ENCODE measurements around the gene OMA1.

DNA sequence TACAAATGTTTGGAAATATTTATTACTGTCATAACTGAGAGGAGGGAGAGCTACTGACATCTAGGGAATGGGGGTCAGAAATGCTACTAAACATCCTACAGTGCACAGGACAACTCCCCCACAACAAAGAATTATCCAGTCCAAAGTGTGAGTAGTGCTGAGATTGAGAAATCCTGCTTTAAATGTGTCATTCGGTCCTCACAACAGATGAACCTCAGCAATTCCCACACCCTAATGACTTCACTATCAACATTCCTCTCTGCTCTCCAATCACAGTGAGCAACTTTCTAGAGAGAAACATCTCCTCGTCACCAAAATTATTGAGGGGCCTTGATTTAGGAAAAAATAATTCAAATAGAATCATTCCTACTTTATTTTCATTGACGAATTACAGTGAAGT is 18.0 kb downstream of the OMA1 start:
- no peak for TF ChIP-seq POLR2A (IDR thresholded peaks at IDR 0.05)
- TF ChIP-seq EP300 (IDR thresholded peaks at IDR 0.05) = no peak
- no peak for TF ChIP-seq POLR2AphosphoS5 (IDR thresholded peaks at IDR 0.05)
- TF ChIP-seq, protein P1, sequence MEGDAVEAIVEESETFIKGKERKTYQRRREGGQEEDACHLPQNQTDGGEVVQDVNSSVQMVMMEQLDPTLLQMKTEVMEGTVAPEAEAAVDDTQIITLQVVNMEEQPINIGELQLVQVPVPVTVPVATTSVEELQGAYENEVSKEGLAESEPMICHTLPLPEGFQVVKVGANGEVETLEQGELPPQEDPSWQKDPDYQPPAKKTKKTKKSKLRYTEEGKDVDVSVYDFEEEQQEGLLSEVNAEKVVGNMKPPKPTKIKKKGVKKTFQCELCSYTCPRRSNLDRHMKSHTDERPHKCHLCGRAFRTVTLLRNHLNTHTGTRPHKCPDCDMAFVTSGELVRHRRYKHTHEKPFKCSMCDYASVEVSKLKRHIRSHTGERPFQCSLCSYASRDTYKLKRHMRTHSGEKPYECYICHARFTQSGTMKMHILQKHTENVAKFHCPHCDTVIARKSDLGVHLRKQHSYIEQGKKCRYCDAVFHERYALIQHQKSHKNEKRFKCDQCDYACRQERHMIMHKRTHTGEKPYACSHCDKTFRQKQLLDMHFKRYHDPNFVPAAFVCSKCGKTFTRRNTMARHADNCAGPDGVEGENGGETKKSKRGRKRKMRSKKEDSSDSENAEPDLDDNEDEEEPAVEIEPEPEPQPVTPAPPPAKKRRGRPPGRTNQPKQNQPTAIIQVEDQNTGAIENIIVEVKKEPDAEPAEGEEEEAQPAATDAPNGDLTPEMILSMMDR (IDR thresholded peaks at IDR 0.05) = no peak

Measured in sigmoid colon (tissue), 4 donors.